Mammary epithelial cell (primary cell): ENCODE measurements around the gene ZBTB43.

ENCODE experiments used
- EZH2 ChIP-seq: IDR thresholded peaks from 2 replicates; pipeline ENCODE4 v1.6.1; 2012; ENCODE audit warnings: low read length, inconsistent platforms, borderline replicate concordance
- TF ChIP-seq, protein P1 (sequence below), 2 donors: IDR thresholded peaks in 1 of 2; conservative IDR thresholded peaks in 1 of 2; 2 replicates each; pipeline ENCODE4 v1.5.1; 2011 to 2012; ENCODE audit warnings: inconsistent platforms in 2 of 2, low read length in 2 of 2, mild to moderate bottlenecking in 2 of 2, control low read depth in 1 of 2, low read depth in 1 of 2; ENCODE audit not compliant: insufficient read depth in 1 of 2; ENCODE audit errors: extremely low read depth in 1 of 2

DNA sequence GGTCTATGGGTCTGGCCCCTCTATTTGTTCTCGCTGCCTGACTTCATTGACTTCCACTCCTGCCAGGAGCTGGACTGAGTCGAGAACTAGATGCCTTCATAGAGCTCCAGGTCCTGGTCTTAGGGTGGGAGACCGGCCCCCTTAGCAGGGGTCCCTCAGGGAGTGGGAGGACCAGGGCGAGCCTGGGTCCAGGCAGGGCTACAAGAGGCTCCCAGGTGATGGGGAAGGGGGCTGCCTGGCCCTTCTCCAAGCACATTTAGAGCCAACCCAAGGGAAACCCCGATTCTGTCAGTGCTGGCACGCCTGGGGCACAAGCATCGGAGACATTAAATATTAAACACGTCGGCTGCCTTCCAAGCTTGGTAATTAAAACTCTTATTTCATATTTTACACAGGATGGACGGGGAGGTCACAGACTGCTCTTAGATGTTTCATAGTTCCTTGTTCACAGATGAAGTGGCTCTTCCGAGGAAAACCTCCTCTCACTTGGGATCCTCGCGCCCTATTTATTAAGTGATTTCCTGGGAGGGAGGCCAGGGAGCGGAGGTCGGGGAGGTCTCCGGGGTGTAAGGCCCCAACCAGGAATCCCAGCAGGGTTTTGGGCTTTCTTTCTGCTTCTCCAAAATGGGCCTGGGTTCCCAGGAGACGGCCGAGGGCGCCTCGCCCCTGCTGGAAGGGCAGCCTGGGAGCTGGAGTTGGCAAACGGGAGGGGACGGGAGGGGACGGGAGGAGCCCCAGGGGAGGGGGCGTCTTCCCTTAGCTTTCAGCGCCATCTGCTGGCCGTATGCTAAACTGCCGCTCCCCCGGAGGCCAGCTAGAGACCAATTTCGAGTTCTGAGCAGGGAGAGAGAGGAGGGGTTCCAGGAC lies 23.4 kb upstream of the ZBTB43 start:
- TF ChIP-seq, protein P1, sequence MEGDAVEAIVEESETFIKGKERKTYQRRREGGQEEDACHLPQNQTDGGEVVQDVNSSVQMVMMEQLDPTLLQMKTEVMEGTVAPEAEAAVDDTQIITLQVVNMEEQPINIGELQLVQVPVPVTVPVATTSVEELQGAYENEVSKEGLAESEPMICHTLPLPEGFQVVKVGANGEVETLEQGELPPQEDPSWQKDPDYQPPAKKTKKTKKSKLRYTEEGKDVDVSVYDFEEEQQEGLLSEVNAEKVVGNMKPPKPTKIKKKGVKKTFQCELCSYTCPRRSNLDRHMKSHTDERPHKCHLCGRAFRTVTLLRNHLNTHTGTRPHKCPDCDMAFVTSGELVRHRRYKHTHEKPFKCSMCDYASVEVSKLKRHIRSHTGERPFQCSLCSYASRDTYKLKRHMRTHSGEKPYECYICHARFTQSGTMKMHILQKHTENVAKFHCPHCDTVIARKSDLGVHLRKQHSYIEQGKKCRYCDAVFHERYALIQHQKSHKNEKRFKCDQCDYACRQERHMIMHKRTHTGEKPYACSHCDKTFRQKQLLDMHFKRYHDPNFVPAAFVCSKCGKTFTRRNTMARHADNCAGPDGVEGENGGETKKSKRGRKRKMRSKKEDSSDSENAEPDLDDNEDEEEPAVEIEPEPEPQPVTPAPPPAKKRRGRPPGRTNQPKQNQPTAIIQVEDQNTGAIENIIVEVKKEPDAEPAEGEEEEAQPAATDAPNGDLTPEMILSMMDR (conservative IDR thresholded peaks at IDR 0.05 in 1 of 2, IDR thresholded peaks at IDR 0.05 in 1 of 2; ENCODE audit: extremely low read depth in 1 of 2, insufficient read depth in 1 of 2, low read depth in 1 of 2, low read length in 2 of 2), result peak; percentile 69 to 91
- no peak for TF ChIP-seq EZH2
